Measurements from ENCODE around the gene ARHGAP15.

Gene ARHGAP15

DNA sequence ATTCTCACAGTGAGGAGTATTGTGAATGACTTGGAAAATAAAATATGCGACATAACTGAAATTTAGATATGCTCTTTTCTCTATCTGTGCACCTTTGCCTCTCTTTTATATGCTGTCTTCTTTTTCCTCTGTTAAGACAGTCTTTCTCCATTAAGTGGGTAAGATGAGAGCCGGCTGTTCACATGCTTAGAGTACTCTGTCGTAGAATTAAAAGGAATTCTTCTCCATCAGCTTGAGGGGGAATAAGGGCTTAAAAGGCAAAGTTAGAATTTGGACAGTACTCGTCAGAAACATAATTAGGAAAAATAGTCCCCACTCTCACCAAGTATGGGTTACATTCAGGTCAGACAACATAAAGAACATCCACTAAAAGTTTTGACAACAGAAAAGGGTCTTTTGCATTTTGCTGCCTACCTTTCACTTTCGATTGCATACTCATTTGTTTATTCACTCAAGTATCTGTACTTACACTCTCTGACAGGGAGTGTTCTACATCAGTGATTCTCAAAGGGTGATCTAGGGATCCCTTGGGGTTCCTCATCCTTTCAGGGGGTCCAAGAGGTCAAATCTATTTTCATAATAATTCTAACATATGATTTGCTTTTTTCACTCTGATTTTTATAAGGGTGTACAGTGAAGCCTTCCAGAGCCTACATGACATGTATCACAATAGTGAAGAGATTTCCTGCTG, 48.0 kb downstream of the ARHGAP15 start:
- peak overlapping the region; percentile 27; the same call in 1 of the 2 replicates for H3K4me3 ChIP-seq (ENCODE audit: low read depth, low read length)
- DNase-seq (ENCODE audit: low read depth): peak; percentile 40

DNA sequence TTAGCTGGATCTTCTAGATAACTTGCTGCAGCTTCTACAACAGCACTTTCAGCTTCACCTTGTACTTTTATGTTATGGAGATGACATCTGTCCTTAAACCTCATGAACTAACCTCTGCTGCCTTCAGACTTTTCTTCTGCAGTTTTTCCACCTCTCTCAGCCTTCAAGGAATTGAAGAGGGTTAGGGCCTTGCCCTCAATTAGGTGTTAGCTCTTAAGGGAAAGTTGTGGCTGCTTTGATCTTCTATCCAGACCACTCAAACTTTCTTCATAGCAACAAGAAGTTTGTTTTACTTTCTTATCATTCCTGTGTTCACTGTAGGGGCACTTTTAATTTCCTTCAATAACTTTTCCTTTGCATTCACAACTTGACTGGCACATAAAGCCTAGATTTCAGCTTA, 52.3 kb downstream of the ARHGAP15 start:
- no peak for TF ChIP-seq CTCF (IDR thresholded peaks at IDR 0.05; ENCODE audit: low read depth, low read length, missing control alignments)
- H3K4me3 ChIP-seq (ENCODE audit: low read depth, low read length): no peak overlapping the region
- no peak for DNase-seq (ENCODE audit: low read depth)

More for the DNA sequence above, 48.0 kb downstream of the ARHGAP15 start:
- no peak for TF ChIP-seq CTCF (IDR thresholded peaks at IDR 0.05; ENCODE audit: low read depth, low read length, missing control alignments)

DNA sequence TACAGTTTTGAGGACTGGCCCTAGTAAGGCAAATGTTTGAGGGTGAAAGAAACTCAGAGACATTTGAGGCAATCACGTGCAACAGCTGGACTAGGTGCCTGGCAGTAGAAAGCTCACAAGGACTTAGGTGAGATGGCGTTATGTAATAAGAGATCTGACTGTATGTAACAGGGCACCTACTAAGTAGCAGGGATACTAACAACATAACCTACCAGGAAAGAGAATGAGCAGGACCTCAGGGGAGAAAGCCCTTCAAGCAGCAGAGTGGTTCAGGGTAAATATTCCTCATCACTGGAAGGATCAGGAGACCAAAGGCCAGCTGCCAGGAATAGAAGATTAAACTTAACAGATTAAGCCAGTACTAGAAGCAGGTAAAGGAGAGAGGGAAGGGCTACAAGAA, 53.4 kb downstream of the ARHGAP15 start:
- H3K4me3 ChIP-seq (ENCODE audit: low read depth, low read length): no peak overlapping the region
- DNase-seq (ENCODE audit: low read depth): no peak
- no peak for TF ChIP-seq CTCF (IDR thresholded peaks at IDR 0.05; ENCODE audit: low read depth, low read length, missing control alignments)

DNA sequence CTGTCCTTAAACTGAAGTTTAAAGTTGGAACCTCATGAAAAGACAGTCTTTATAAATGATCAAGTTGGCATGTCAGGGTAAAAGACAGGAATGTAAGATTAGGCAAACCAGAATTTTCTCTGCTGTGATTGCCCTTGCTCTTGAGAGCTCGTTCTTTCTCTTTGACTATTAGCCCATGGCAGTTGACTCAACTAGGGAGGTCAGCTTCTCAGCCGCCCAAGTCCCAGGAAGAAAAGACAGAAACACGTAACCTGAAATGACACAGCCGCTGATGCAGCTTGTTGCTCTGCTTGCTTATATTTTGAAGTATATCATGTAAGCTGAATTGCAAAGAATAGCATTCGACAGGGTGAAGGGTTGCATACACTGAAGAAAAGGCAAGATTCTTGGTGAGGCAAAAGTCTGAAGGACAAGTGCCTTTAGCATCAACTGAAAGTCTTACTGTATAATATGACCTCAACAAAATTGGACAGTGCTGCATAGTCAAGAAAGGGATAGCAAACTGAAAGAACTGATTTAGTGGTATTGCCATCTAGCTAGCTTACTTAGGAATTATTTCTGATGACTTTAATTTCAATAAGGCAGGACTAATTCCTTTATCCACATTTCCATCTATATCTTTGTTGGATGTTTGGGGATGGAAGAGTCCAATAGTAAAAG, 54.7 kb downstream of the ARHGAP15 start:
- no peak for TF ChIP-seq CTCF (IDR thresholded peaks at IDR 0.05; ENCODE audit: low read depth, low read length, missing control alignments)
- no peak overlapping the region for H3K4me3 ChIP-seq (ENCODE audit: low read depth, low read length)
- DNase-seq (ENCODE audit: low read depth): peak; percentile 21

DNA sequence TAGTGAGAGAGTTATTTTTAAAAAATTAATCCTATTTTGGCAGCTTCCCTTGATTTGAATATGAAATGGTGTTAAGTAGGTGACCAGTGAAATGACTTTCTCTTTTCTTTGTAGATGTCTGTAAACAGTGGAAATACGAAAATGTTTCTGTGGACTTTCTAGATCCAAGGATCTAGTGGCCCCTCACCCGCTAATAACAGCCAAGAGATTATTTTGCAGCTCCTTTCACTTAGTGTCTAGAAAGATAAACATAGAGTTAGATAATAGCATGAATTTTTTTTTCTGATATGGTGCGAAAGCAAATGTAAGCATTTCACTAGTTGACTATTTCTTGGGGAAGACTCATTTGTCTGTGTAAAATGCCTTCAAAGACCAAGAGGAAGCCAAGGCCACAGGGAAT, 57.7 kb downstream of the ARHGAP15 start:
- no peak for DNase-seq (ENCODE audit: low read depth)
- TF ChIP-seq CTCF (IDR thresholded peaks at IDR 0.05; ENCODE audit: low read depth, low read length, missing control alignments): no peak
- no peak overlapping the region for H3K4me3 ChIP-seq (ENCODE audit: low read depth, low read length)

- H3K4me3 ChIP-seq (ENCODE audit: low read depth, low read length): no peak overlapping the region
- no peak for TF ChIP-seq CTCF (IDR thresholded peaks at IDR 0.05; ENCODE audit: low read depth, low read length, missing control alignments)
- DNase-seq (ENCODE audit: low read depth): no peak
These were observed 61.2 kb downstream of the ARHGAP15 start for GRCh38 chr2:143190431-143190830.

DNA sequence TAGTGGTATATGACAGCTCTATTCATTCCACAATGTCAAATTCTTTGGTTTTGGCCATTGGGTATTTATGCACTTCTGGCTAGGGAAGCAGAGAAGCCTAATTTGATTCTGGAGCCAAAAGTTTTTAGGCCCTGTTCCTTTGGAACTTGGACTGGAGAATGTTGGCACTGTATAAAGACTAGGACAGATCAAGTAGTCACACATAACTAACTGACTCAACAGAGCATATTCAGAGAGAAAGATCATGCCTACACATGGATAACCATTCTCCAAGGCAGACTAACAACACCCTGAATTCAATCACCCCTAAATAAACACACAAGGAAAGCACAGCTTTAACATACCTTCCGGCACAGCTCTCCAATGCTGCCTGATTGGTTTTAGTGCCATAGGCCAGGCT, 62.9 kb downstream of the ARHGAP15 start:
- no peak for TF ChIP-seq CTCF (IDR thresholded peaks at IDR 0.05; ENCODE audit: low read depth, low read length, missing control alignments)
- H3K4me3 ChIP-seq (ENCODE audit: low read depth, low read length): no peak overlapping the region

More for the DNA sequence above, 62.9 kb downstream of the ARHGAP15 start:
- DNase-seq (ENCODE audit: low read depth): no peak

All from GM12864 (cell line).